RWPE1 (cell line): ENCODE data around the gene RPAP2.
A peak's percentile ranks its signal among the peaks of the same experiment; 100 is the strongest.
"Not testable (repeated sequence)": the region's sequence is repeated elsewhere in the genome, so short reads cannot be mapped to it uniquely, and the experiment has no call there.

Experiments used
- CTCF ChIA-PET: fragments of 350-600 bp; sonication (Branson Sonifier 250); formaldehyde crosslinking; extraction: SDS; loops from one replicate; lab custom pipeline; 2021; lab: Yijun Ruan, JAX
- POLR2A ChIA-PET: fragments of 400-600 bp; formaldehyde crosslinking; extraction: SDS; loops from one replicate; lab custom pipeline; 2020; ENCODE audit warnings: antibody characterized with exemption; ENCODE audit not compliant: low non-redundant PET; lab: Yijun Ruan, JAX
- DNase-seq: peaks from one replicate; pipeline ENCODE4 v3.0.0; 2012; ENCODE audit warnings: low spot score
- H3K27ac ChIP-seq: fragments of 450-650 bp; 2 replicates; pipeline ENCODE4 v1.5.1; 2017
- TF ChIP-seq, protein P1 (sequence below): fragments of 450-650 bp; conservative IDR thresholded peaks from 2 replicates; pipeline ENCODE4 v1.5.1; 2017; ENCODE audit warnings: low read depth, mild to moderate bottlenecking

The RPAP2 gene

GRCh38 chr1:92298573-92299476 lies at the start of gene RPAP2, which contains the start of gene GLMN:
Gene RPAP2 (plus strand): TSS chr1:92299059. CDS start chr1:92299074, 15 bp downstream.
Gene GLMN (minus strand): TSS chr1:92298987. CDS start chr1:92297999, 988 bp downstream.
- TF ChIP-seq, protein P1, sequence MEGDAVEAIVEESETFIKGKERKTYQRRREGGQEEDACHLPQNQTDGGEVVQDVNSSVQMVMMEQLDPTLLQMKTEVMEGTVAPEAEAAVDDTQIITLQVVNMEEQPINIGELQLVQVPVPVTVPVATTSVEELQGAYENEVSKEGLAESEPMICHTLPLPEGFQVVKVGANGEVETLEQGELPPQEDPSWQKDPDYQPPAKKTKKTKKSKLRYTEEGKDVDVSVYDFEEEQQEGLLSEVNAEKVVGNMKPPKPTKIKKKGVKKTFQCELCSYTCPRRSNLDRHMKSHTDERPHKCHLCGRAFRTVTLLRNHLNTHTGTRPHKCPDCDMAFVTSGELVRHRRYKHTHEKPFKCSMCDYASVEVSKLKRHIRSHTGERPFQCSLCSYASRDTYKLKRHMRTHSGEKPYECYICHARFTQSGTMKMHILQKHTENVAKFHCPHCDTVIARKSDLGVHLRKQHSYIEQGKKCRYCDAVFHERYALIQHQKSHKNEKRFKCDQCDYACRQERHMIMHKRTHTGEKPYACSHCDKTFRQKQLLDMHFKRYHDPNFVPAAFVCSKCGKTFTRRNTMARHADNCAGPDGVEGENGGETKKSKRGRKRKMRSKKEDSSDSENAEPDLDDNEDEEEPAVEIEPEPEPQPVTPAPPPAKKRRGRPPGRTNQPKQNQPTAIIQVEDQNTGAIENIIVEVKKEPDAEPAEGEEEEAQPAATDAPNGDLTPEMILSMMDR: no peak; the same call in 1 of the 2 replicates
- DNase-seq: peak; percentile 74
- peak within 1 kb of the TSS; percentile 92 for H3K27ac ChIP-seq
- CTCF ChIA-PET: interaction anchor here (0.7 to 1.4 kb wide), 4 partner anchors 8 to 289 kb away, joined by 3 to 8 read pairs (median 4); no protein-coding TSS in a partner anchor
- POLR2A ChIA-PET: interaction anchor here (0.6 kb wide), 1 partner anchor 26 kb away, joined by 5 read pairs; no protein-coding TSS in a partner anchor

DNA sequence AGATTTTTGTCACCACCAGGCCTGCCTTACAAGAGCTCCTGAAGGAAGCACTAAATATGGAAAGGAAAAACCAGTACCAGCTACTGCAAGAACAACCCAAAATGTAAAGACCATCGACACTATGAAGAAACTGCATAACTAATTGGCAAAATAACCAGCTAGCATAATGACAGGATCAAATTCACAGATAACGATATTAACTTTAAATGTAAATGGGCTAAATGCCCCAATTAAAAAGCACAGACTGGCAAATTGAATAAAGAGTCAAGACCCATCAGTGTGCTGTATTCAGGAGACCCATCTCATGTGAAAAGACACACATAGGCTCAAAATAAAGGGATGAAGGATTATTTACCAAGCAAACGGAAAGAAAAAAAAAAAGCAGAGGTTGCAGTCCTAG lies 44.1 kb upstream of the RPAP2 start:
- POLR2A ChIA-PET, DNase-seq, H3K27ac ChIP-seq, CTCF ChIA-PET: not testable (repeated sequence)

DNA sequence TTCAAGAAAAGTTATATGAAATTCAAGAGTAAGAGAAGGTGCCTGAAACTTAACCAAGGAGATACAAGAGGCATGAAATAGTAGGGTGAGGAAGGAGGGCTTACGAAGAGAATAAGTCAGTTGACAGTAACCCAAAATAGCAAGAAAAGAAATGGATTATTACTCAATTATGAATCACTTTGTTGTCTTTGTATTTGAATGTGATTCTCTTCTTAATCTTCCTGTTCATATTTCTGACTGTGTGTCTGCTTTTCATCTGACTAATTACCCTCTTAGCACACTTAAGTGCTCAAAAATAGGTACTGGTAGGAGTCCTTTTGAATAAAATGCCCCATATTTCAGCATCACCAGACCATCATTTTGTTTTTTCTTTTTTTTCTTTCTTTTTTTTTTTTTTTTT lies 39.5 kb upstream of the RPAP2 start:
- no peak overlapping the region for H3K27ac ChIP-seq
- CTCF ChIA-PET: interaction anchor here (0.6 kb wide), 1 partner anchor 263 kb away, joined by 9 read pairs; no protein-coding TSS in a partner anchor
- DNase-seq: no peak
- TF ChIP-seq, protein P1: no peak
- POLR2A ChIA-PET: no interaction called here

DNA sequence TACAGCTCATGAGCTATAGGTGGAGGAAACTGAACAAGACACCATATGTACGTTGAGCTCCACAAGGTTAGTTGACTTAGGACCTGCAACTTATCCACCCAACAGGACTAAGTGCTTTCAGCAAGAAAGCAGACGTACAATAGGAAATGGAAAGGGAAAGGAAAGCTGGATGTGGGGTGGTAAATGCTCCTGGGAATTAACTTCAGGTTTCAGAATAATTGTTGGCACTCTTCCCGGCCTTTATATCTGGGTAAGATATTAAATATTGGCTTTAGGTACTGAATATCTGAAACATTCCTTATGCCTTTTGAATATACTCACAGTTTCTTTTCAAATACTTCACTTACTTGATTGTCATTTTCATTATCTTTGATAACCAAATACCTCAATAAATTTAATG lies 36.3 kb upstream of the RPAP2 start:
- ChIA-PET POLR2A (no interaction called here), CTCF (interaction anchor here (0.6 kb wide), 1 partner anchor 205 kb away, joined by 3 read pairs; no protein-coding TSS in a partner anchor)
- no peak for DNase-seq
- H3K27ac ChIP-seq: no peak overlapping the region
- TF ChIP-seq, protein P1: no peak

GRCh38 chr1:92273039-92273438 lies 25.8 kb upstream of the RPAP2 start:
- POLR2A ChIA-PET: interaction anchor here (0.5 to 0.6 kb wide), 2 partner anchors 26 to 264 kb away, joined by 3 to 5 read pairs; no protein-coding TSS in a partner anchor
- no peak overlapping the region for H3K27ac ChIP-seq
- TF ChIP-seq, protein P1: no peak
- DNase-seq: no peak
- CTCF ChIA-PET: interaction anchor here (0.6 kb wide), 1 partner anchor 8 kb away, joined by 3 read pairs; no protein-coding TSS in a partner anchor

DNA sequence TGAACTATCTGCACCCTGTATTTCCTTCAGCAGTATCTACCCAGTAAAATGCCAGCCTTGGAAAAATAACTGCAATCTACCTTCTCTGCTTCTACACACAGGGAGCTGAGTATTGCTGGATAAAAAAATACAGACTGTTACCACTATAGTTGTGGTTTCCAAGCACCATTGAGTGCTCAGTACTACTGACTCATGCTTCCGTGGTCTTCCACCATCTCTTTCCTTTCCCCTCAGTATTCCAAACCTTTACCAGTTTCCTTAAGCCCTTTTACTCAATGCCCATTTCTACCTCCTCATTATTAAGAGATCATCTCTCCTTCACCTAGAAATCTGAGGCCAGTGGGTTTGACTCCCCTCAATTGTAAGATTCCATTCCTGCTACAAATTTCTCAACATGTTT lies 23.9 kb upstream of the RPAP2 start:
- TF ChIP-seq, protein P1: no peak
- DNase-seq: no peak
- no peak overlapping the region for H3K27ac ChIP-seq
- ChIA-PET CTCF (no interaction called here), POLR2A (no interaction called here)
